Thoracic aorta (tissue), 2 donors: ENCODE measurements around the gene AOX1. TPM values are rescaled to one million over a fixed set of nuclear protein-coding genes. Genes with fewer than 3 reads are reported as not detected.

Experiments
- ATAC-seq: fragments of 150-250 bp; one replicate; pipeline ENCODE4 v1.8.0; 2017; ENCODE audit warnings: low read depth; ENCODE audit not compliant: insufficient number of reproducible peaks, low FRiP score
- DNase-seq: peaks from one replicate; pipeline ENCODE4 v3.0.0-alpha.2; 2020; ENCODE audit warnings: low spot score
- H3K27ac ChIP-seq, 2 donors: fragments of 200-600 bp; sonication (generic); 1 replicate in 1 of 2; 2 replicates in 1 of 2; pipeline ENCODE4 v1.5.1; 2016; ENCODE audit warnings: mild to moderate bottlenecking in 2 of 2, moderate library complexity in 2 of 2
- H3K27me3 ChIP-seq: fragments of 200-600 bp; sonication (generic); replicated peaks from 2 replicates; pipeline ENCODE4 v1.6.0; 2016; ENCODE audit warnings: mild to moderate bottlenecking; ENCODE audit not compliant: insufficient read depth
- H3K36me3 ChIP-seq: fragments of 200-600 bp; sonication (generic); one replicate; pipeline ENCODE4 v1.5.1; 2016
- H3K4me1 ChIP-seq, 2 donors: fragments of 200-600 bp; sonication (generic); 1 replicate in 1 of 2; 2 replicates in 1 of 2; pipeline versions ENCODE4 v1.5.1 to v1.6.0; 2016; ENCODE audit warnings: low read depth in 2 of 2, mild to moderate bottlenecking in 1 of 2; ENCODE audit not compliant: control insufficient read depth in 1 of 2
- H3K4me3 ChIP-seq: fragments of 200-600 bp; sonication (generic); 2 replicates; pipeline ENCODE4 v1.5.1; 2016; ENCODE audit warnings: mild to moderate bottlenecking
- H3K9me3 ChIP-seq: fragments of 200-600 bp; sonication (generic); 2 replicates; pipeline ENCODE4 v1.5.1; 2016
- CTCF ChIP-seq: fragments of 200-600 bp; sonication (generic); IDR thresholded peaks from one replicate; pipeline ENCODE4 v1.5.1; 2019; ENCODE audit warnings: antibody characterized with exemption
- total RNA-seq, 2 donors: library from RNA; depleted of rRNA; stranded (reverse); fragments of >200 nt; gene quantifications; one replicate each; pipeline versions ENCODE4 v1.1.0 to v1.2.3, GENCODE V29; 2016

AOX1 gene
- total RNA-seq, 2 donors from 2014 or later, result 56.1 to 69.9 TPM

GRCh38 chr2:200670751-200671150 is 84.9 kb downstream of the AOX1 start:
- Histone ChIP-seq H3K9me3 (no peaks in the 10 kb centered on the region), H3K4me3 (no peak overlapping the region), H3K36me3 (no peaks in the 10 kb centered on the region), H3K27ac (no peak overlapping the region), H3K27me3 (no peaks in the 10 kb centered on the region), H3K4me1 (peaks cover 0 to 6% of the 10 kb centered on the region in 2 donors)
- no peak for TF ChIP-seq CTCF
- DNase-seq (no peak), ATAC-seq (no peak)

- Histone ChIP-seq H3K9me3 (no peaks in the 10 kb centered on the region), H3K36me3 (no peaks in the 10 kb centered on the region), H3K27ac (no peak overlapping the region), H3K27me3 (no peaks in the 10 kb centered on the region), H3K4me1 (peaks cover 3 to 14% of the 10 kb centered on the region in 2 donors), H3K4me3 (no peak overlapping the region)
- DNase-seq (no peak), ATAC-seq (no peak)
- TF ChIP-seq CTCF, result no peak
Observed at GRCh38 chr2:200673191-200673590, 87.4 kb downstream of the AOX1 start.

- no peaks in the 10 kb centered on the region for H3K36me3 ChIP-seq
- TF ChIP-seq CTCF, result no peak
- DNase-seq, result no peak
- H3K9me3 ChIP-seq, result no peaks in the 10 kb centered on the region
- no peaks in the 10 kb centered on the region for H3K27me3 ChIP-seq
- H3K4me3 ChIP-seq, result no peak overlapping the region
- H3K27ac ChIP-seq, result no peak overlapping the region
- ATAC-seq, result no peak
- H3K4me1 ChIP-seq, result peaks cover 10 to 30% of the 10 kb centered on the region in 2 donors
Observed at GRCh38 chr2:200674837-200675236, 89.0 kb downstream of the AOX1 start.

DNA sequence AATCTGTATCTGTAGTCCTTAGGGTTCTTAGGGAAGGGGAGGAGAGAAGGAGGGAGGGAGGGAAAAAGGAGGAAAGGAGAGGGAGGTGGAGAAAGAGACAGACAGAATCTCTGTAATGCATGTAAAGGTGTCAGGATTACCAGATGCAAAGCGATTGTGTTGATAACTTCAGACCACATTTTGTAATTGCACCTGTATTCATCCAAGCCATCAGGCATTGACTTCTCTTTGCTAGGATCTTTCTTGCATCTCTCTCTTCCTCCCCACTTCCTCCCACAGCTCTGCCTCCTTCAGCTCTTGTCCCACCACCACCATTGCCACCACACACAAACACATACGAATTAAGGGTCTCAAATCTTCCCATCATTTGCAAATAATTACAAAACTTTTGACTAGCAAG is 91.4 kb downstream of the AOX1 start:
- H3K9me3 ChIP-seq, result no peaks in the 10 kb centered on the region
- H3K36me3 ChIP-seq, result no peaks in the 10 kb centered on the region
- H3K27me3 ChIP-seq, result no peaks in the 10 kb centered on the region
- peaks cover 10 to 30% of the 10 kb centered on the region in 2 donors for H3K4me1 ChIP-seq
- ATAC-seq (no peak), DNase-seq (no peak)
- TF ChIP-seq CTCF, result no peak
- no peak overlapping the region for H3K27ac ChIP-seq
- no peak overlapping the region for H3K4me3 ChIP-seq

- no peak for ATAC-seq
- Histone ChIP-seq H3K27me3 (no peaks in the 10 kb centered on the region), H3K36me3 (no peaks in the 10 kb centered on the region), H3K9me3 (no peaks in the 10 kb centered on the region), H3K27ac (peak overlapping the region in 1 of 2 donors; percentile 29), H3K4me1 (peaks cover 10 to 30% of the 10 kb centered on the region in 2 donors), H3K4me3 (no peak overlapping the region)
- no peak for TF ChIP-seq CTCF
- no peak for DNase-seq
Observed at GRCh38 chr2:200677721-200678532, 92.1 kb downstream of the AOX1 start.
